Measurements from ENCODE around the gene TRPC1. TPM values are rescaled to one million over a fixed set of nuclear protein-coding genes. Genes with fewer than 3 reads are reported as not detected.

TRPC1 gene
- total RNA-seq, 1 experiment from 2014 or later = 10.9 TPM

DNA sequence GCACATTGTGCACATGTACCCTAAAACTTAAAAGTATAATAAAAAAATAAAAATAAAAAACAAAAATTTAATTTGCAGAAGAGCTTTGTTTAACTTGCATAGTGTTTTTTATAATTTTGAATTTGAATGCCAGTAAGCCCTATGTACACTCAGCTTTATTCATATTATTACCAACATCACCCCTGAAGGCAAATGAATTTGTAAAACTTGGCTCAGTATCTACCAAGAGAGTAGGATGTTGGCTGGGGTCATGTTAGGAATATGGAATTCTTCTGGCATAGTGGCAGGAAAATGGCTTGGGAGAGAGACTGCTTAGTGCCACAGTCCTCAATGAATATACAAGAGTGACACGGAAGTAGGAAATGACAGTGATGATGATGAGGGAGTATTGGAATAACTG lies 30.7 kb downstream of the TRPC1 start:
- no TSS peak for BruUV-seq (replicated peaks)
- Mint-ChIP-seq H3K27ac (ENCODE audit: unreplicated experiment) (no peak overlapping the region), H3K9me3 (ENCODE audit: low read depth, unreplicated experiment) (no peaks in the 10 kb centered on the region), H3K36me3 (ENCODE audit: insufficient read depth, unreplicated experiment) (no peaks in the 10 kb centered on the region), H3K4me3 (ENCODE audit: low read depth, unreplicated experiment) (no peak overlapping the region), H3K27me3 (ENCODE audit: unreplicated experiment) (no peaks in the 10 kb centered on the region), H3K4me1 (ENCODE audit: low read depth, unreplicated experiment) (no peaks in the 10 kb centered on the region)
- TF ChIP-seq, protein P1, sequence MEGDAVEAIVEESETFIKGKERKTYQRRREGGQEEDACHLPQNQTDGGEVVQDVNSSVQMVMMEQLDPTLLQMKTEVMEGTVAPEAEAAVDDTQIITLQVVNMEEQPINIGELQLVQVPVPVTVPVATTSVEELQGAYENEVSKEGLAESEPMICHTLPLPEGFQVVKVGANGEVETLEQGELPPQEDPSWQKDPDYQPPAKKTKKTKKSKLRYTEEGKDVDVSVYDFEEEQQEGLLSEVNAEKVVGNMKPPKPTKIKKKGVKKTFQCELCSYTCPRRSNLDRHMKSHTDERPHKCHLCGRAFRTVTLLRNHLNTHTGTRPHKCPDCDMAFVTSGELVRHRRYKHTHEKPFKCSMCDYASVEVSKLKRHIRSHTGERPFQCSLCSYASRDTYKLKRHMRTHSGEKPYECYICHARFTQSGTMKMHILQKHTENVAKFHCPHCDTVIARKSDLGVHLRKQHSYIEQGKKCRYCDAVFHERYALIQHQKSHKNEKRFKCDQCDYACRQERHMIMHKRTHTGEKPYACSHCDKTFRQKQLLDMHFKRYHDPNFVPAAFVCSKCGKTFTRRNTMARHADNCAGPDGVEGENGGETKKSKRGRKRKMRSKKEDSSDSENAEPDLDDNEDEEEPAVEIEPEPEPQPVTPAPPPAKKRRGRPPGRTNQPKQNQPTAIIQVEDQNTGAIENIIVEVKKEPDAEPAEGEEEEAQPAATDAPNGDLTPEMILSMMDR (IDR thresholded peaks at IDR 0.05; ENCODE audit: unreplicated experiment) = no peak
- CTCF ChIA-PET = interaction anchor here (0.7 kb wide), 1 partner anchor 117 kb away, joined by 3 read pairs; no protein-coding TSS in a partner anchor
- DNase-seq = no peak
- intact Hi-C loops (cut with micrococcal nuclease; ENCODE audit: unreplicated experiment) = no loop called here

GRCh38 chr3:142768338-142768737 lies 44.5 kb downstream of the TRPC1 start:
- Mint-ChIP-seq H3K4me1 (ENCODE audit: low read depth, unreplicated experiment) (no peaks in the 10 kb centered on the region), H3K27me3 (ENCODE audit: unreplicated experiment) (no peaks in the 10 kb centered on the region), H3K36me3 (ENCODE audit: insufficient read depth, unreplicated experiment) (no peaks in the 10 kb centered on the region), H3K9me3 (ENCODE audit: low read depth, unreplicated experiment) (no peaks in the 10 kb centered on the region), H3K4me3 (ENCODE audit: low read depth, unreplicated experiment) (no peak overlapping the region), H3K27ac (ENCODE audit: unreplicated experiment) (no peak overlapping the region)
- no TSS peak for BruUV-seq (replicated peaks)
- no peak for DNase-seq
- intact Hi-C loops (cut with micrococcal nuclease; ENCODE audit: unreplicated experiment) = no loop called here
- TF ChIP-seq, protein P1 (IDR thresholded peaks at IDR 0.05; ENCODE audit: unreplicated experiment) = no peak
- CTCF ChIA-PET = no interaction called here

- no TSS peak for BruUV-seq (replicated peaks)
- no peaks in the 10 kb centered on the region for H3K4me1 Mint-ChIP-seq (ENCODE audit: low read depth, unreplicated experiment)
Measured at GRCh38 chr3:142777927-142778326, 54.1 kb downstream of the TRPC1 start.

DNA sequence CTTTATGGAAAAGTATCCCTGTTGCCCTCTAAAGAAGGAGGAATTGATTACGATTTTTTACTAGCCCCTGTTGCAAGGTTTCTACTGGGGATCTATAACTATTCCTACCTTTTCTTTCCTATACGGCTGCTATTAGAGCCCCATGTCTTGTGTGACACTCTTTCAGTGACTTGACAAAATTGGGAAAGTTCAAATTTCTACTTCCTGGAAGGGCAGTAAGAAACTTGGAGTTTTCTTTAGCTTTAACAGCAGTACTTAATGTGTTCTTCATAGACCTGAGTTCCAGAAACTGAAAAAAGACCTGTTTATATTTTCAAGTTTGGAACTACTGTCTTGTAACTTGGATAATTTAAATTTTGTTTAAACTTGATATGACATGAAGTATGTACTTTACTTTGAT lies 54.7 kb downstream of the TRPC1 start:
- TF ChIP-seq, protein P1 (IDR thresholded peaks at IDR 0.05; ENCODE audit: unreplicated experiment) = no peak
- H3K27ac Mint-ChIP-seq (ENCODE audit: unreplicated experiment) = no peak overlapping the region
- no peak for DNase-seq
- H3K27me3 Mint-ChIP-seq (ENCODE audit: unreplicated experiment) = no peaks in the 10 kb centered on the region
- no peaks in the 10 kb centered on the region for H3K4me1 Mint-ChIP-seq (ENCODE audit: low read depth, unreplicated experiment)
- CTCF ChIA-PET = no interaction called here
- H3K9me3 Mint-ChIP-seq (ENCODE audit: low read depth, unreplicated experiment) = no peaks in the 10 kb centered on the region
- no TSS peak for BruUV-seq (replicated peaks)
- no peaks in the 10 kb centered on the region for H3K36me3 Mint-ChIP-seq (ENCODE audit: insufficient read depth, unreplicated experiment)
- H3K4me3 Mint-ChIP-seq (ENCODE audit: low read depth, unreplicated experiment) = no peak overlapping the region
- intact Hi-C loops (cut with micrococcal nuclease; ENCODE audit: unreplicated experiment) = no loop called here

More at GRCh38 chr3:142777927-142778326, 54.1 kb downstream of the TRPC1 start:
- Mint-ChIP-seq H3K4me3 (ENCODE audit: low read depth, unreplicated experiment) (no peak overlapping the region), H3K27ac (ENCODE audit: unreplicated experiment) (peak overlapping the region; percentile 16), H3K27me3 (ENCODE audit: unreplicated experiment) (no peaks in the 10 kb centered on the region), H3K36me3 (ENCODE audit: insufficient read depth, unreplicated experiment) (no peaks in the 10 kb centered on the region), H3K9me3 (ENCODE audit: low read depth, unreplicated experiment) (no peaks in the 10 kb centered on the region)
- intact Hi-C loops (cut with micrococcal nuclease; ENCODE audit: unreplicated experiment) = no loop called here
- TF ChIP-seq, protein P1 (IDR thresholded peaks at IDR 0.05; ENCODE audit: unreplicated experiment) = no peak
- CTCF ChIA-PET = no interaction called here
- DNase-seq = no peak
